CD4-positive, alpha-beta memory T cell (primary cell): ENCODE measurements around the gene RBM12. TPM values are rescaled to one million over a fixed set of nuclear protein-coding genes. Genes with fewer than 3 reads are reported as not detected.

Experiments
- CTCF ChIA-PET: fragments of 350-600 bp; sonication (Branson Sonifier 250); formaldehyde crosslinking; loops from one replicate; lab custom pipeline; 2021; ENCODE audit warnings: inconsistent platforms; ENCODE audit not compliant: partially characterized antibody; lab: Charles Lee
- POLR2A ChIA-PET: fragments of 350-600 bp; sonication (Branson Sonifier 250); formaldehyde crosslinking; loops from one replicate; lab custom pipeline; 2021; ENCODE audit not compliant: partially characterized antibody; lab: Charles Lee
- DNase-seq, 5 donors: peaks; one replicate each; pipeline versions ENCODE4 v3.0.0 to v3.0.0-alpha.2; 2020 to 2022; ENCODE audit warnings: mixed read lengths in 1 of 5
- H3K27ac ChIP-seq: one replicate; pipeline ENCODE4 v1.7.0; 2013; ENCODE audit warnings: low read depth, low read length
- H3K27me3 ChIP-seq: 2 replicates; pipeline ENCODE4 v1.7.0; 2013; ENCODE audit warnings: mild to moderate bottlenecking, low read length, moderate library complexity; ENCODE audit not compliant: insufficient read depth
- H3K36me3 ChIP-seq: 2 replicates; pipeline ENCODE4 v1.7.0; 2013; ENCODE audit warnings: mild to moderate bottlenecking, low read length, moderate library complexity; ENCODE audit not compliant: insufficient read depth
- H3K4me1 ChIP-seq: 2 replicates; pipeline ENCODE4 v1.7.0; 2013; ENCODE audit warnings: mild to moderate bottlenecking, low read length, moderate library complexity; ENCODE audit not compliant: insufficient read depth
- H3K4me3 ChIP-seq, 2 donors: one replicate each; pipeline ENCODE4 v1.7.0; 2013; ENCODE audit warnings: low read length in 2 of 2, mild to moderate bottlenecking in 1 of 2
- H3K9me3 ChIP-seq, 2 donors: one replicate each; pipeline ENCODE4 v1.7.0; 2013; ENCODE audit warnings: low read length in 2 of 2, control low read depth in 1 of 2; ENCODE audit not compliant: control insufficient read depth in 1 of 2
- H3K27ac Mint-ChIP-seq, 7 donors: one replicate each; pipeline ENCODE4 v1.8.0; 2020 to 2021; ENCODE audit warnings: mixed read lengths in 7 of 7, mild to moderate bottlenecking in 6 of 7, inconsistent platforms in 3 of 7, moderate library complexity in 3 of 7
- H3K27me3 Mint-ChIP-seq, 2 donors: one replicate each; pipeline ENCODE4 v1.8.0; 2020 to 2021; ENCODE audit warnings: mixed read lengths in 2 of 2
- H3K36me3 Mint-ChIP-seq, 2 donors: one replicate each; pipeline ENCODE4 v1.8.0; 2020 to 2021; ENCODE audit warnings: mixed read lengths in 2 of 2, inconsistent platforms in 1 of 2, mild to moderate bottlenecking in 1 of 2
- H3K4me1 Mint-ChIP-seq, 4 donors: one replicate each; pipeline ENCODE4 v1.8.0; 2020 to 2021; ENCODE audit warnings: mixed read lengths in 4 of 4, mild to moderate bottlenecking in 1 of 4
- H3K4me3 Mint-ChIP-seq, 8 donors: one replicate each; pipeline ENCODE4 v1.8.0; 2020 to 2021; ENCODE audit warnings: mixed read lengths in 8 of 8, mild to moderate bottlenecking in 7 of 8, moderate library complexity in 6 of 8, inconsistent platforms in 3 of 8
- H3K9me3 Mint-ChIP-seq, 8 donors: one replicate each; pipeline ENCODE4 v1.8.0; 2020 to 2021; ENCODE audit warnings: mixed read lengths in 8 of 8, mild to moderate bottlenecking in 5 of 8, inconsistent platforms in 3 of 8, moderate library complexity in 1 of 8
- intact Hi-C: fragments of 100-400 bp; cut with micrococcal nuclease; formaldehyde crosslinking; loops from one replicate; pipeline ENCODE4 v1.15.1; 2023
- polyA plus RNA-seq, 2 donors: library from polyadenylated mRNA; unstranded; fragments of 300-500 nt; fragmentation: Illumina TruSeq; gene quantifications; one replicate each; pipeline ENCODE4 v1.2.3, GENCODE V29; 2021
- total RNA-seq, 2 experiments: library from RNA; stranded (reverse); gene quantifications; one replicate each; pipeline ENCODE4 v1.2.3, GENCODE V29; 2021

RBM12 gene
- total and polyA plus RNA-seq, 4 experiments from 2014 or later, result 29.9 to 138 (median 91.0) TPM

GRCh38 chr20:35637276-35637675 lies 27.4 kb downstream of the RBM12 start:
- no peaks in the 10 kb centered on the region for H3K27me3 ChIP-seq
- no peak overlapping the region for H3K4me3 ChIP-seq
- intact Hi-C loops, result no loop called here
- Mint-ChIP-seq H3K9me3 (no peaks in the 10 kb centered on the region), H3K27ac (peak overlapping the region in 6 of 7 donors; percentile 25 to 78 (median 73)), H3K4me1 (peaks cover 52 to 75% (median 59%) of the 10 kb centered on the region in 4 donors), H3K27me3 (no peaks in the 10 kb centered on the region), H3K4me3 (no peak overlapping the region), H3K36me3 (peaks cover 0 to 15% of the 10 kb centered on the region in 2 donors)
- peaks cover 6% of the 10 kb centered on the region for H3K36me3 ChIP-seq
- no peak overlapping the region for H3K27ac ChIP-seq
- ChIA-PET POLR2A (interaction anchor here (0.6 kb wide), 2 partner anchors 10 to 80 kb away, joined by 3 read pairs; no protein-coding TSS in a partner anchor), CTCF (no interaction called here)
- H3K4me1 ChIP-seq, result peaks cover 24% of the 10 kb centered on the region
- no peaks in the 10 kb centered on the region for H3K9me3 ChIP-seq
- no peak for DNase-seq

GRCh38 chr20:35636095-35636494 lies 28.6 kb downstream of the RBM12 start:
- no peak overlapping the region for H3K4me3 Mint-ChIP-seq
- no peak for DNase-seq
- H3K27ac Mint-ChIP-seq, result peak overlapping the region in 6 of 7 donors; percentile 17 to 61 (median 39)
- peaks cover 14% of the 10 kb centered on the region for H3K4me1 ChIP-seq
- peaks cover 16% of the 10 kb centered on the region for H3K36me3 ChIP-seq
- H3K4me1 Mint-ChIP-seq, result peaks cover 43 to 63% (median 49%) of the 10 kb centered on the region in 4 donors
- ChIA-PET CTCF (interaction anchor here (1.8 kb wide), 1 partner anchor 35 kb away, joined by 6 read pairs; no protein-coding TSS in a partner anchor), POLR2A (interaction anchor here (1.8 kb wide), 1 partner anchor 28 kb away, joined by 8 read pairs; the partner anchor contains the start of genes CPNE1 and RBM12)
- no peak overlapping the region for H3K27ac ChIP-seq
- no peaks in the 10 kb centered on the region for H3K27me3 Mint-ChIP-seq
- no peaks in the 10 kb centered on the region for H3K27me3 ChIP-seq
- peaks cover 11 to 23% of the 10 kb centered on the region in 2 donors for H3K36me3 Mint-ChIP-seq
- intact Hi-C loops, result no loop called here
- H3K9me3 Mint-ChIP-seq, result no peaks in the 10 kb centered on the region
- no peaks in the 10 kb centered on the region for H3K9me3 ChIP-seq
- H3K4me3 ChIP-seq, result no peak overlapping the region

- H3K4me1 Mint-ChIP-seq, result peaks cover 40 to 58% (median 45%) of the 10 kb centered on the region in 4 donors
Observed at GRCh38 chr20:35635652-35636051, 29.0 kb downstream of the RBM12 start.

GRCh38 chr20:35632539-35633115 lies 32.1 kb downstream of the RBM12 start:
- Histone ChIP-seq H3K4me3 (no peak overlapping the region), H3K27ac (no peak overlapping the region), H3K27me3 (no peaks in the 10 kb centered on the region), H3K36me3 (peaks cover 45% of the 10 kb centered on the region), H3K9me3 (no peaks in the 10 kb centered on the region), H3K4me1 (peaks cover 7% of the 10 kb centered on the region)
- ChIA-PET CTCF (interaction anchor here (0.9 kb wide), 1 partner anchor 14 kb away, joined by 4 read pairs; no protein-coding TSS in a partner anchor), POLR2A (interaction anchor here (1.2 to 1.7 kb wide), 2 partner anchors 13 to 14 kb away, joined by 3 to 4 read pairs; no protein-coding TSS in a partner anchor)
- DNase-seq, result no peak
- H3K4me3 Mint-ChIP-seq, result no peak overlapping the region
- peak overlapping the region in 6 of 7 donors; percentile 17 to 87 (median 46) for H3K27ac Mint-ChIP-seq
- no peaks in the 10 kb centered on the region for H3K27me3 Mint-ChIP-seq
- H3K9me3 Mint-ChIP-seq, result no peaks in the 10 kb centered on the region
- intact Hi-C loops, result no loop called here
- peaks cover 33 to 45% of the 10 kb centered on the region in 2 donors for H3K36me3 Mint-ChIP-seq
- peaks cover 18 to 31% (median 21%) of the 10 kb centered on the region in 4 donors for H3K4me1 Mint-ChIP-seq

More at GRCh38 chr20:35635652-35636051, 29.0 kb downstream of the RBM12 start:
- H3K9me3 ChIP-seq, result no peaks in the 10 kb centered on the region
- CTCF ChIA-PET, result interaction anchor here (1.8 kb wide), 1 partner anchor 34 kb away, joined by 6 read pairs; no protein-coding TSS in a partner anchor
- no peak overlapping the region for H3K4me3 ChIP-seq
- H3K27ac ChIP-seq, result no peak overlapping the region
- peaks cover 10% of the 10 kb centered on the region for H3K4me1 ChIP-seq
- Mint-ChIP-seq H3K4me3 (no peak overlapping the region), H3K27me3 (no peaks in the 10 kb centered on the region), H3K36me3 (peaks cover 13 to 26% of the 10 kb centered on the region in 2 donors), H3K27ac (peak overlapping the region; percentile 16 to 89 (median 53)), H3K9me3 (no peaks in the 10 kb centered on the region)
- peaks cover 21% of the 10 kb centered on the region for H3K36me3 ChIP-seq
- intact Hi-C loops, result no loop called here
- POLR2A ChIA-PET, result interaction anchor here (1.8 kb wide), 1 partner anchor 29 kb away, joined by 8 read pairs; the partner anchor contains the start of genes CPNE1 and RBM12
- H3K27me3 ChIP-seq, result no peaks in the 10 kb centered on the region
- DNase-seq, result no peak

- H3K9me3 Mint-ChIP-seq, result no peaks in the 10 kb centered on the region
- H3K27me3 Mint-ChIP-seq, result no peaks in the 10 kb centered on the region
- ChIA-PET POLR2A (interaction anchor here (1.5 kb wide), 1 partner anchor 11 kb away, joined by 6 read pairs; no protein-coding TSS in a partner anchor), CTCF (interaction anchor here (0.9 to 3.3 kb wide), 4 partner anchors 7 to 29 kb away, joined by 3 to 18 read pairs (median 3); no protein-coding TSS in a partner anchor)
- peaks cover 43 to 61% of the 10 kb centered on the region in 2 donors for H3K36me3 Mint-ChIP-seq
- Histone ChIP-seq H3K4me3 (no peak overlapping the region), H3K4me1 (no peaks in the 10 kb centered on the region), H3K27me3 (no peaks in the 10 kb centered on the region), H3K36me3 (peaks cover 57% of the 10 kb centered on the region), H3K9me3 (no peaks in the 10 kb centered on the region), H3K27ac (no peak overlapping the region)
- no peak for DNase-seq
- peak overlapping the region in 2 of 7 donors; percentile 13 to 18 for H3K27ac Mint-ChIP-seq
- H3K4me3 Mint-ChIP-seq, result no peak overlapping the region
- intact Hi-C loops, result no loop called here
- H3K4me1 Mint-ChIP-seq, result peaks cover 5 to 16% (median 10%) of the 10 kb centered on the region in 4 donors
Observed at GRCh38 chr20:35630636-35631035, 34.1 kb downstream of the RBM12 start.

- ChIA-PET CTCF (interaction anchor here (3.3 kb wide), 1 partner anchor 10 kb away, joined by 18 read pairs; no protein-coding TSS in a partner anchor), POLR2A (interaction anchor here (1.3 kb wide), 1 partner anchor 10 kb away, joined by 4 read pairs; no protein-coding TSS in a partner anchor)
- peaks cover 47 to 64% of the 10 kb centered on the region in 2 donors for H3K36me3 Mint-ChIP-seq
Observed at GRCh38 chr20:35629427-35630145, 35.1 kb downstream of the RBM12 start.

More at GRCh38 chr20:35629427-35630145, 35.1 kb downstream of the RBM12 start:
- H3K27me3 Mint-ChIP-seq, result no peaks in the 10 kb centered on the region
- Histone ChIP-seq H3K27ac (no peak overlapping the region), H3K9me3 (no peaks in the 10 kb centered on the region), H3K27me3 (no peaks in the 10 kb centered on the region), H3K4me3 (no peak overlapping the region), H3K4me1 (no peaks in the 10 kb centered on the region), H3K36me3 (peaks cover 59% of the 10 kb centered on the region)
- no peaks in the 10 kb centered on the region for H3K9me3 Mint-ChIP-seq
- peaks cover 0 to 6% (median 3%) of the 10 kb centered on the region in 4 donors for H3K4me1 Mint-ChIP-seq
- no peak for DNase-seq
- peak overlapping the region in 1 of 7 donors; percentile 40 for H3K27ac Mint-ChIP-seq
- intact Hi-C loops, result no loop called here
- H3K4me3 Mint-ChIP-seq, result no peak overlapping the region
